HEK293 (cell line): ENCODE measurements around the gene DOCK4.

Experiments used
- BCL11A ChIP-seq: fragments of 450-650 bp; formaldehyde crosslinking; IDR thresholded peaks from 2 replicates; pipeline ENCODE4 v1.5.1; 2016; ENCODE audit warnings: low read depth, missing biosample characterization, missing genetic modification characterization
- BCL11B ChIP-seq: fragments of 450-650 bp; formaldehyde crosslinking; IDR thresholded peaks from 2 replicates; pipeline ENCODE4 v1.5.1; 2016; ENCODE audit warnings: low read depth, missing biosample characterization, missing genetic modification characterization
- HOXD13 ChIP-seq: sonication (generic); formaldehyde crosslinking; IDR thresholded peaks from 2 replicates; pipeline ENCODE4 v1.8.0; 2022; ENCODE audit warnings: missing genetic modification reagents, borderline replicate concordance
- IKZF3 ChIP-seq: fragments of 450-650 bp; IDR thresholded peaks from 2 replicates; pipeline ENCODE4 v1.5.0; 2018; ENCODE audit warnings: missing biosample characterization, mild to moderate bottlenecking, missing genetic modification characterization, moderate library complexity
- KLF7 ChIP-seq: fragments of 450-650 bp; formaldehyde crosslinking; IDR thresholded peaks from 2 replicates; pipeline ENCODE4 v1.5.1; 2016; ENCODE audit warnings: missing biosample characterization, missing genetic modification characterization, borderline replicate concordance
- PRDM10 ChIP-seq: fragments of 450-650 bp; formaldehyde crosslinking; IDR thresholded peaks from 2 replicates; pipeline ENCODE4 v1.5.1; 2016; ENCODE audit warnings: missing biosample characterization, missing genetic modification characterization
- PRDM2 ChIP-seq: fragments of 450-650 bp; formaldehyde crosslinking; IDR thresholded peaks from 2 replicates; pipeline ENCODE4 v1.5.1; 2016; ENCODE audit warnings: missing biosample characterization, missing genetic modification characterization, borderline replicate concordance
- PRDM4 ChIP-seq: fragments of 450-650 bp; formaldehyde crosslinking; IDR thresholded peaks from 2 replicates; pipeline ENCODE4 v1.5.1; 2017; ENCODE audit warnings: missing biosample characterization, missing genetic modification characterization
- REST ChIP-seq: fragments of 450-650 bp; formaldehyde crosslinking; IDR thresholded peaks from 2 replicates; pipeline ENCODE4 v1.5.1; 2016; ENCODE audit warnings: missing biosample characterization, missing genetic modification characterization
- YY1 ChIP-seq: fragments of 450-650 bp; formaldehyde crosslinking; IDR thresholded peaks from 2 replicates; pipeline ENCODE4 v1.5.1; 2018; ENCODE audit warnings: missing biosample characterization, missing genetic modification characterization
- ZBTB10 ChIP-seq: fragments of 450-650 bp; formaldehyde crosslinking; IDR thresholded peaks from 2 replicates; pipeline ENCODE4 v1.5.1; 2016; ENCODE audit warnings: missing biosample characterization, missing genetic modification characterization
- ZBTB8A ChIP-seq: fragments of 450-650 bp; formaldehyde crosslinking; IDR thresholded peaks from 2 replicates; pipeline ENCODE4 v1.5.1; 2016; ENCODE audit warnings: missing biosample characterization, missing genetic modification characterization
- ZFP41 ChIP-seq: fragments of 450-650 bp; formaldehyde crosslinking; IDR thresholded peaks from 2 replicates; pipeline ENCODE4 v1.5.1; 2016; ENCODE audit warnings: missing biosample characterization, missing genetic modification characterization, borderline replicate concordance
- ZNF121 ChIP-seq: fragments of 450-650 bp; formaldehyde crosslinking; IDR thresholded peaks from 2 replicates; pipeline ENCODE4 v1.5.1; 2016; ENCODE audit warnings: missing biosample characterization, missing genetic modification characterization
- ZNF140 ChIP-seq: fragments of 450-650 bp; formaldehyde crosslinking; IDR thresholded peaks from 2 replicates; pipeline ENCODE4 v1.5.1; 2016; ENCODE audit warnings: missing biosample characterization, missing genetic modification characterization
- ZNF155 ChIP-seq: fragments of 450-650 bp; formaldehyde crosslinking; IDR thresholded peaks from 2 replicates; pipeline ENCODE4 v1.5.1; 2016; ENCODE audit warnings: missing biosample characterization, missing genetic modification characterization
- ZNF16 ChIP-seq: fragments of 450-650 bp; formaldehyde crosslinking; IDR thresholded peaks from 2 replicates; pipeline ENCODE4 v1.5.1; 2016; ENCODE audit warnings: low read depth, missing biosample characterization, missing genetic modification characterization
- ZNF239 ChIP-seq: fragments of 450-650 bp; formaldehyde crosslinking; IDR thresholded peaks from 2 replicates; pipeline ENCODE4 v1.5.1; 2016; ENCODE audit warnings: missing biosample characterization, missing genetic modification characterization
- ZNF510 ChIP-seq: fragments of 450-650 bp; formaldehyde crosslinking; IDR thresholded peaks from 2 replicates; pipeline ENCODE4 v1.5.1; 2018; ENCODE audit warnings: mild to moderate bottlenecking, missing genetic modification characterization, missing biosample characterization; ENCODE audit not compliant: insufficient replicate concordance
- ZNF571 ChIP-seq: fragments of 450-650 bp; formaldehyde crosslinking; IDR thresholded peaks from 2 replicates; pipeline ENCODE4 v1.5.0; 2017; ENCODE audit warnings: missing biosample characterization, missing genetic modification characterization

The DOCK4 gene

GRCh38 chr7:112202816-112203215, 3.4 kb downstream of the DOCK4 start (continued):
- TF ChIP-seq ZNF155 (tag by site-specific recombination): no peak
- TF ChIP-seq REST (tag by site-specific recombination): no peak
- no peak for TF ChIP-seq ZBTB10 (tag by site-specific recombination)
- no peak for TF ChIP-seq ZNF571 (tag by site-specific recombination)
- no peak for TF ChIP-seq BCL11B (tag by site-specific recombination)
- TF ChIP-seq ZFP41 (tag by site-specific recombination): no peak
- no peak for TF ChIP-seq HOXD13
- TF ChIP-seq BCL11A (tag by site-specific recombination): no peak
- TF ChIP-seq ZNF140 (tag by site-specific recombination): no peak
- TF ChIP-seq PRDM4 (tag by site-specific recombination): no peak
- no peak for TF ChIP-seq PRDM2 (tag by site-specific recombination)
- TF ChIP-seq ZNF16 (tag by site-specific recombination): no peak
- TF ChIP-seq ZNF121: no peak
- peak; percentile 10 for TF ChIP-seq ZNF510 (tag by site-specific recombination)
- no peak for TF ChIP-seq KLF7 (tag by site-specific recombination)
- no peak for TF ChIP-seq ZBTB8A (tag by site-specific recombination)
- TF ChIP-seq IKZF3 (tag by site-specific recombination): no peak
- no peak for TF ChIP-seq ZNF239 (tag by site-specific recombination)
- TF ChIP-seq PRDM10 (tag by site-specific recombination): no peak
- no peak for TF ChIP-seq YY1 (tag by site-specific recombination)
